PC-9 (cell line): Measurements from ENCODE around the gene SCN7A. TPM values are rescaled to one million over a fixed set of nuclear protein-coding genes. Genes with fewer than 3 reads are reported as not detected.

Experiments used
- BruUV-seq: library from RNA; stranded (reverse); fragments of 400-500 nt; replicated peaks from 2 replicates; lab custom pipeline; 2021; lab: Mats Ljungman, UMichigan
- CTCF ChIA-PET: fragments of 300-600 bp; sonication (Branson Sonifier 250); formaldehyde crosslinking; loops from one replicate; lab custom pipeline; 2022; ENCODE audit warnings: antibody characterized with exemption; lab: Charles Lee
- POLR2A ChIA-PET: fragments of 300-600 bp; sonication (Branson Sonifier 250); formaldehyde crosslinking; loops from one replicate; lab custom pipeline; 2022; ENCODE audit warnings: antibody characterized with exemption; ENCODE audit not compliant: unreplicated experiment; lab: Charles Lee
- DNase-seq, 2 experiments: peaks; one replicate each; pipeline versions ENCODE4 v3.0.0 to v3.0.0-alpha.2; 2015 to 2022; ENCODE audit warnings: mixed read lengths in 1 of 2
- H2AFZ ChIP-seq: fragments of 200-600 bp; sonication (generic); 2 replicates; pipeline ENCODE4 v1.8.1; 2017; ENCODE audit warnings: antibody characterized with exemption
- H3F3A ChIP-seq: fragments of 200-600 bp; sonication (generic); 2 replicates; pipeline ENCODE4 v1.8.1; 2017; ENCODE audit warnings: antibody characterized with exemption, mild to moderate bottlenecking, low read depth; ENCODE audit not compliant: insufficient read depth
- H3K27ac ChIP-seq: fragments of 200-600 bp; sonication (generic); 2 replicates; pipeline ENCODE4 v1.6.1; 2016; ENCODE audit warnings: mixed run types
- H3K27me3 ChIP-seq: fragments of 200-600 bp; sonication (generic); 2 replicates; pipeline ENCODE4 v1.6.1; 2016; ENCODE audit warnings: low read depth, mixed run types; ENCODE audit not compliant: insufficient read depth
- H3K36me3 ChIP-seq: fragments of 200-600 bp; sonication (generic); 2 replicates; pipeline ENCODE4 v1.6.1; 2016; ENCODE audit warnings: low read depth, mixed run types
- H3K4me1 ChIP-seq: fragments of 200-600 bp; sonication (generic); replicated peaks from 2 replicates; pipeline ENCODE4 v1.6.1; 2016; ENCODE audit warnings: mixed run types; ENCODE audit not compliant: insufficient read depth
- H3K4me2 ChIP-seq: fragments of 200-600 bp; sonication (generic); 2 replicates; pipeline ENCODE4 v1.6.1; 2017; ENCODE audit warnings: mixed run types
- H3K4me3 ChIP-seq: fragments of 200-600 bp; sonication (generic); 2 replicates; pipeline ENCODE4 v1.6.1; 2016; ENCODE audit warnings: mixed run types
- H3K79me2 ChIP-seq: fragments of 200-600 bp; sonication (generic); 2 replicates; pipeline ENCODE4 v1.6.1; 2017; ENCODE audit warnings: low read depth, mixed run types
- H3K9me2 ChIP-seq: fragments of 200-600 bp; sonication (generic); 2 replicates; pipeline ENCODE4 v1.8.1; 2017; ENCODE audit warnings: mild to moderate bottlenecking; ENCODE audit not compliant: insufficient read depth
- H3K9me3 ChIP-seq: fragments of 200-600 bp; sonication (generic); 2 replicates; pipeline ENCODE4 v1.8.1; 2016; ENCODE audit warnings: low read depth; ENCODE audit not compliant: insufficient read depth
- H4K20me1 ChIP-seq: fragments of 200-600 bp; sonication (generic); 2 replicates; pipeline ENCODE4 v1.8.1; 2017; ENCODE audit not compliant: insufficient read depth
- CTCF ChIP-seq: fragments of 200-600 bp; sonication (generic); conservative IDR thresholded peaks from 2 replicates; pipeline ENCODE4 v1.6.1; 2017; ENCODE audit warnings: mixed run types, antibody characterized with exemption, mild to moderate bottlenecking, moderate library complexity
- EZH2 ChIP-seq: fragments of 200-600 bp; sonication (generic); IDR thresholded peaks from 2 replicates; pipeline ENCODE4 v1.8.0; 2017; ENCODE audit warnings: antibody characterized with exemption, low read depth
- intact Hi-C: fragments of 100-400 bp; cut with micrococcal nuclease; formaldehyde crosslinking; loops from one replicate; pipeline ENCODE4 v1.10.0; 2022; ENCODE audit not compliant: unreplicated experiment
- total RNA-seq: library from RNA; stranded (reverse); gene quantifications from 2 replicates; pipeline ENCODE4 v1.2.3, GENCODE V29; 2021

The SCN7A gene
- total RNA-seq, 1 experiment from 2014 or later: not detected

- Histone ChIP-seq H3K27me3 (no peaks in the 10 kb centered on the region), H2AFZ (no peak overlapping the region), H3K4me2 (no peak overlapping the region), H3F3A (no peaks in the 10 kb centered on the region), H3K27ac (no peak overlapping the region), H3K36me3 (no peaks in the 10 kb centered on the region), H3K9me3 (no peaks in the 10 kb centered on the region), H4K20me1 (no peaks in the 10 kb centered on the region), H3K9me2 (no peaks in the 10 kb centered on the region), H3K4me1 (no peaks in the 10 kb centered on the region), H3K4me3 (no peak overlapping the region), H3K79me2 (no peaks in the 10 kb centered on the region)
- intact Hi-C loops: no loop called here
- TF ChIP-seq CTCF (no peak), EZH2 (no peak)
- POLR2A ChIA-PET: no interaction called here
- CTCF ChIA-PET: no interaction called here
- DNase-seq: no peak
- no TSS peak for BruUV-seq
Observed at GRCh38 chr2:166487171-166487570, 6.9 kb downstream of the SCN7A start.

GRCh38 chr2:166485558-166486178 lies 8.4 kb downstream of the SCN7A start:
- no peaks in the 10 kb centered on the region for H3K9me2 ChIP-seq
- no peak overlapping the region for H3K27ac ChIP-seq
- no peaks in the 10 kb centered on the region for H3F3A ChIP-seq
- DNase-seq: no peak
- no peak overlapping the region for H2AFZ ChIP-seq
- no peaks in the 10 kb centered on the region for H3K4me1 ChIP-seq
- H3K79me2 ChIP-seq: no peaks in the 10 kb centered on the region
- H3K4me2 ChIP-seq: no peak overlapping the region
- intact Hi-C loops: no loop called here
- H3K4me3 ChIP-seq: no peak overlapping the region
- no TSS peak for BruUV-seq
- no peaks in the 10 kb centered on the region for H3K36me3 ChIP-seq
- H3K9me3 ChIP-seq: no peaks in the 10 kb centered on the region
- no peaks in the 10 kb centered on the region for H3K27me3 ChIP-seq
- no peaks in the 10 kb centered on the region for H4K20me1 ChIP-seq
- no peak for TF ChIP-seq EZH2
- TF ChIP-seq CTCF: no peak
- ChIA-PET POLR2A (no interaction called here), CTCF (no interaction called here)

GRCh38 chr2:166472332-166472731 lies 21.7 kb downstream of the SCN7A start:
- no peaks in the 10 kb centered on the region for H4K20me1 ChIP-seq
- H3K4me3 ChIP-seq: no peak overlapping the region
- no peak overlapping the region for H3K27ac ChIP-seq
- H3K9me3 ChIP-seq: no peaks in the 10 kb centered on the region
- no peaks in the 10 kb centered on the region for H3K27me3 ChIP-seq
- no TSS peak for BruUV-seq
- no peak for DNase-seq
- intact Hi-C loops: no loop called here
- no peaks in the 10 kb centered on the region for H3K36me3 ChIP-seq
- TF ChIP-seq EZH2 (no peak), CTCF (no peak)
- no peaks in the 10 kb centered on the region for H3K79me2 ChIP-seq
- CTCF ChIA-PET: no interaction called here
- H3K4me1 ChIP-seq: no peaks in the 10 kb centered on the region
- H2AFZ ChIP-seq: no peak overlapping the region
- POLR2A ChIA-PET: no interaction called here
- no peaks in the 10 kb centered on the region for H3F3A ChIP-seq
- H3K4me2 ChIP-seq: no peak overlapping the region
- no peaks in the 10 kb centered on the region for H3K9me2 ChIP-seq
